ENCODE results near the gene CYP24A1. TPM values are rescaled to one million over a fixed set of nuclear protein-coding genes. Genes with fewer than 3 reads are reported as not detected.
A peak's percentile ranks its signal among the peaks of the same experiment; 100 is the strongest.

The CYP24A1 gene
- total and polyA plus RNA-seq, 2 of the 13 experiments (the other 11 are each of a cell fraction or from before 2014, with no cell fraction given) = 9.4 to 32.7 TPM

DNA sequence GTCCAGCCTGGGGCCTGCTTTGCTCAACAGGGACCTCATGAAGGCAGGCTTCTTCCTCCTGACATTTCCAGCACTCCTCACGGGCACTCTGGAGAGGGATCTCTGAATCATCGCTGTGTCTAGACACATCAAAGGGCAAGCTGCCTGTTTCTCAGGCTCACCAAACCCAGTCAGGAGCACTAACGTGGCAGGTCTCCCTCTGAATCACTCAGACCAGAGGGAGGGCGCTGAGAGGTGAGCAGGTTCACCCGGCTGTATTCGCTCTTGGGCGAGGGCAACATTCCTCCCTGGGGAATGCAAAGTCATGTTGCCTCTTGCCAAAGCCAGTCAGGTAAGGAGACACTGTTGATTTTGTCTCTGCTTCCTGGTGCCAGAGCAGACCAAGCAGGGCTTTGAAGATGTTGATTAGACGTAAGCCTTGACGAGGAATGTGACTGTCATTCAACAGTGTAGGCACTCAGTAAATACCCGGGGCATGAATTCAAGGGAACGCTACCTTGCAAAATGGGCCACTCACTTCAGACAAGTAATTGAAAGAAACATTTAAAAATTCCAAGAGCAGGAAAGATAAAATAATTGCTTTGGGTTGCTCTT is 50.1 kb downstream of the CYP24A1 start (continued):
- TF ChIP-seq, protein P1, sequence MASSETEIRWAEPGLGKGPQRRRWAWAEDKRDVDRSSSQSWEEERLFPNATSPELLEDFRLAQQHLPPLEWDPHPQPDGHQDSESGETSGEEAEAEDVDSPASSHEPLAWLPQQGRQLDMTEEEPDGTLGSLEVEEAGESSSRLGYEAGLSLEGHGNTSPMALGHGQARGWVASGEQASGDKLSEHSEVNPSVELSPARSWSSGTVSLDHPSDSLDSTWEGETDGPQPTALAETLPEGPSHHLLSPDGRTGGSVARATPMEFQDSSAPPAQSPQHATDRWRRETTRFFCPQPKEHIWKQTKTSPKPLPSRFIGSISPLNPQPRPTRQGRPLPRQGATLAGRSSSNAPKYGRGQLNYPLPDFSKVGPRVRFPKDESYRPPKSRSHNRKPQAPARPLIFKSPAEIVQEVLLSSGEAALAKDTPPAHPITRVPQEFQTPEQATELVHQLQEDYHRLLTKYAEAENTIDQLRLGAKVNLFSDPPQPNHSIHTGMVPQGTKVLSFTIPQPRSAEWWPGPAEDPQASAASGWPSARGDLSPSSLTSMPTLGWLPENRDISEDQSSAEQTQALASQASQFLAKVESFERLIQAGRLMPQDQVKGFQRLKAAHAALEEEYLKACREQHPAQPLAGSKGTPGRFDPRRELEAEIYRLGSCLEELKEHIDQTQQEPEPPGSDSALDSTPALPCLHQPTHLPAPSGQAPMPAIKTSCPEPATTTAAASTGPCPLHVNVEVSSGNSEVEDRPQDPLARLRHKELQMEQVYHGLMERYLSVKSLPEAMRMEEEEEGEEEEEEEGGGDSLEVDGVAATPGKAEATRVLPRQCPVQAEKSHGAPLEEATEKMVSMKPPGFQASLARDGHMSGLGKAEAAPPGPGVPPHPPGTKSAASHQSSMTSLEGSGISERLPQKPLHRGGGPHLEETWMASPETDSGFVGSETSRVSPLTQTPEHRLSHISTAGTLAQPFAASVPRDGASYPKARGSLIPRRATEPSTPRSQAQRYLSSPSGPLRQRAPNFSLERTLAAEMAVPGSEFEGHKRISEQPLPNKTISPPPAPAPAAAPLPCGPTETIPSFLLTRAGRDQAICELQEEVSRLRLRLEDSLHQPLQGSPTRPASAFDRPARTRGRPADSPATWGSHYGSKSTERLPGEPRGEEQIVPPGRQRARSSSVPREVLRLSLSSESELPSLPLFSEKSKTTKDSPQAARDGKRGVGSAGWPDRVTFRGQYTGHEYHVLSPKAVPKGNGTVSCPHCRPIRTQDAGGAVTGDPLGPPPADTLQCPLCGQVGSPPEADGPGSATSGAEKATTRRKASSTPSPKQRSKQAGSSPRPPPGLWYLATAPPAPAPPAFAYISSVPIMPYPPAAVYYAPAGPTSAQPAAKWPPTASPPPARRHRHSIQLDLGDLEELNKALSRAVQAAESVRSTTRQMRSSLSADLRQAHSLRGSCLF (CRISPR knock-in tag; IDR thresholded peaks at IDR 0.05; ENCODE audit: borderline replicate concordance) = no peak
- TF ChIP-seq, protein P2, sequence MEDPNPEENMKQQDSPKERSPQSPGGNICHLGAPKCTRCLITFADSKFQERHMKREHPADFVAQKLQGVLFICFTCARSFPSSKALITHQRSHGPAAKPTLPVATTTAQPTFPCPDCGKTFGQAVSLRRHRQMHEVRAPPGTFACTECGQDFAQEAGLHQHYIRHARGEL (CRISPR knock-in tag; IDR thresholded peaks at IDR 0.05) = no peak
- TF ChIP-seq CAMTA2 (CRISPR knock-in tag; IDR thresholded peaks at IDR 0.05; ENCODE audit: borderline replicate concordance) (0 out of 2 replicates have a peak, but pooled peaks have one; percentile 47), ZNF543 (CRISPR knock-in tag; IDR thresholded peaks at IDR 0.05) (peak; percentile 83; the same call in 1 of the 2 replicates), KDM5A (IDR thresholded peaks at IDR 0.05; ENCODE audit: borderline replicate concordance, low read length) (no peak), SRSF9 (IDR thresholded peaks at IDR 0.05; ENCODE audit: borderline replicate concordance, insufficient read depth, low read depth, low read length, poor library complexity, severe bottlenecking) (no peak), ZNF138 (CRISPR knock-in tag; IDR thresholded peaks at IDR 0.05; ENCODE audit: low read depth) (no peak), DNMT3B (CRISPR knock-in tag; conservative IDR thresholded peaks at IDR 0.05) (peak; percentile 93), ZNF605 (CRISPR knock-in tag; IDR thresholded peaks at IDR 0.05) (peak; percentile 80), ZFP36L1 (CRISPR knock-in tag; IDR thresholded peaks at IDR 0.05) (peak; percentile 84; the same call in 1 of the 2 replicates), SMAD9 (CRISPR knock-in tag; IDR thresholded peaks at IDR 0.05) (no peak), ZNF530 (CRISPR knock-in tag; IDR thresholded peaks at IDR 0.05; ENCODE audit: low read depth) (no peak), HNRNPH1 (optimal IDR thresholded peaks at IDR 0.05; ENCODE audit: low read depth, low read length) (no peak)
- TF ChIP-seq, protein P3, sequence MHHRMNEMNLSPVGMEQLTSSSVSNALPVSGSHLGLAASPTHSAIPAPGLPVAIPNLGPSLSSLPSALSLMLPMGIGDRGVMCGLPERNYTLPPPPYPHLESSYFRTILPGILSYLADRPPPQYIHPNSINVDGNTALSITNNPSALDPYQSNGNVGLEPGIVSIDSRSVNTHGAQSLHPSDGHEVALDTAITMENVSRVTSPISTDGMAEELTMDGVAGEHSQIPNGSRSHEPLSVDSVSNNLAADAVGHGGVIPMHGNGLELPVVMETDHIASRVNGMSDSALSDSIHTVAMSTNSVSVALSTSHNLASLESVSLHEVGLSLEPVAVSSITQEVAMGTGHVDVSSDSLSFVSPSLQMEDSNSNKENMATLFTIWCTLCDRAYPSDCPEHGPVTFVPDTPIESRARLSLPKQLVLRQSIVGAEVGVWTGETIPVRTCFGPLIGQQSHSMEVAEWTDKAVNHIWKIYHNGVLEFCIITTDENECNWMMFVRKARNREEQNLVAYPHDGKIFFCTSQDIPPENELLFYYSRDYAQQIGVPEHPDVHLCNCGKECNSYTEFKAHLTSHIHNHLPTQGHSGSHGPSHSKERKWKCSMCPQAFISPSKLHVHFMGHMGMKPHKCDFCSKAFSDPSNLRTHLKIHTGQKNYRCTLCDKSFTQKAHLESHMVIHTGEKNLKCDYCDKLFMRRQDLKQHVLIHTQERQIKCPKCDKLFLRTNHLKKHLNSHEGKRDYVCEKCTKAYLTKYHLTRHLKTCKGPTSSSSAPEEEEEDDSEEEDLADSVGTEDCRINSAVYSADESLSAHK (CRISPR knock-in tag; IDR thresholded peaks at IDR 0.05; ENCODE audit: borderline replicate concordance) = no peak
- TF ChIP-seq, protein P4, sequence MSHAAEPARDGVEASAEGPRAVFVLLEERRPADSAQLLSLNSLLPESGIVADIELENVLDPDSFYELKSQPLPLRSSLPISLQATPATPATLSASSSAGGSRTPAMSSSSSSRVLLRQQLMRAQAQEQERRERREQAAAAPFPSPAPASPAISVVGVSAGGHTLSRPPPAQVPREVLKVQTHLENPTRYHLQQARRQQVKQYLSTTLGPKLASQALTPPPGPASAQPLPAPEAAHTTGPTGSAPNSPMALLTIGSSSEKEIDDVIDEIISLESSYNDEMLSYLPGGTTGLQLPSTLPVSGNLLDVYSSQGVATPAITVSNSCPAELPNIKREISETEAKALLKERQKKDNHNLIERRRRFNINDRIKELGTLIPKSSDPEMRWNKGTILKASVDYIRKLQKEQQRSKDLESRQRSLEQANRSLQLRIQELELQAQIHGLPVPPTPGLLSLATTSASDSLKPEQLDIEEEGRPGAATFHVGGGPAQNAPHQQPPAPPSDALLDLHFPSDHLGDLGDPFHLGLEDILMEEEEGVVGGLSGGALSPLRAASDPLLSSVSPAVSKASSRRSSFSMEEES (CRISPR knock-in tag; IDR thresholded peaks at IDR 0.05) = peak; percentile 95
